SK-N-SH treated with all-trans-retinoic acid at 6 μM for 48 hours (cell line): ENCODE measurements around the gene ZC3H12C.

Experiments
- BACH2 ChIP-seq: fragments of 250-450 bp; sonication (Bioruptor Pico); IDR thresholded peaks from 2 replicates; pipeline ENCODE4 v1.9.0; 2021; ENCODE audit warnings: mild to moderate bottlenecking, borderline replicate concordance
- CREB5 ChIP-seq: fragments of 250-450 bp; sonication (Bioruptor Pico); IDR thresholded peaks from 2 replicates; pipeline ENCODE4 v1.5.1; 2020; ENCODE audit warnings: low read depth, mild to moderate bottlenecking, moderate library complexity
- POU6F1 ChIP-seq: fragments of 250-450 bp; sonication (Bioruptor Pico); IDR thresholded peaks from 2 replicates; pipeline ENCODE4 v1.8.0; 2021; ENCODE audit warnings: low read depth, mild to moderate bottlenecking, moderate library complexity, borderline replicate concordance
- PPARA ChIP-seq: fragments of 250-450 bp; sonication (Bioruptor Pico); IDR thresholded peaks from 2 replicates; pipeline ENCODE4 v1.5.0; 2020; ENCODE audit warnings: mild to moderate bottlenecking, borderline replicate concordance
- RARB ChIP-seq: fragments of 250-450 bp; sonication (Bioruptor Pico); IDR thresholded peaks from 2 replicates; pipeline ENCODE4 v1.8.0; 2021; ENCODE audit warnings: mild to moderate bottlenecking, moderate library complexity
- SNAI2 ChIP-seq: fragments of 250-450 bp; sonication (Bioruptor Pico); IDR thresholded peaks from 2 replicates; pipeline ENCODE4 v1.5.0; 2020; ENCODE audit warnings: mild to moderate bottlenecking, moderate library complexity
- TSHZ2 ChIP-seq: fragments of 250-450 bp; sonication (Bioruptor Pico); IDR thresholded peaks from 2 replicates; pipeline ENCODE4 v1.5.0; 2020; ENCODE audit warnings: mild to moderate bottlenecking, moderate library complexity
- ZFP3 ChIP-seq: fragments of 250-450 bp; sonication (Bioruptor Pico); IDR thresholded peaks from 2 replicates; pipeline ENCODE4 v1.5.0; 2020; ENCODE audit warnings: mild to moderate bottlenecking, moderate library complexity
- ZFP30 ChIP-seq: fragments of 450-650 bp; formaldehyde crosslinking; IDR thresholded peaks from 2 replicates; pipeline ENCODE4 v1.5.0; 2022; ENCODE audit warnings: mild to moderate bottlenecking, moderate library complexity
- ZNF8 ChIP-seq: fragments of 450-650 bp; formaldehyde crosslinking; IDR thresholded peaks from 2 replicates; pipeline ENCODE4 v1.5.0; 2020; ENCODE audit warnings: mild to moderate bottlenecking, moderate library complexity

GRCh38 chr11:110065189-110065588 lies 28.0 kb upstream of the ZC3H12C start:
- TF ChIP-seq SNAI2 (CRISPR knock-in tag) (no peak), ZNF8 (CRISPR knock-in tag) (no peak), RARB (no peak), TSHZ2 (CRISPR knock-in tag) (no peak), CREB5 (CRISPR knock-in tag) (no peak), PPARA (CRISPR knock-in tag) (no peak), ZFP30 (CRISPR knock-in tag) (no peak), BACH2 (CRISPR knock-in tag) (no peak), POU6F1 (CRISPR knock-in tag) (no peak), ZFP3 (CRISPR knock-in tag) (no peak)
